HG03103 (cell line): ENCODE results near the gene SIDT1.

ENCODE experiments used
- ATAC-seq: cut with Tn5 transposase; IDR thresholded peaks from one replicate; pipeline ENCODE4 v1.9.1; 2021; ENCODE audit warnings: low read depth; ENCODE audit not compliant: unreplicated experiment

Gene SIDT1

GRCh38 chr3:113668015-113668414, 135.7 kb downstream of the SIDT1 start:
- ATAC-seq: no peak

- ATAC-seq: no peak
Observed at GRCh38 chr3:113673593-113673992, 141.2 kb downstream of the SIDT1 start.

- no peak for ATAC-seq
Observed at GRCh38 chr3:113676261-113676660, 143.9 kb downstream of the SIDT1 start.

GRCh38 chr3:113677737-113678136, 145.4 kb downstream of the SIDT1 start:
- ATAC-seq: no peak

GRCh38 chr3:113678773-113679172, 146.4 kb downstream of the SIDT1 start:
- no peak for ATAC-seq
